GM23248 (cell line): ENCODE results near the gene LKAAEAR1. TPM values are rescaled to one million over a fixed set of nuclear protein-coding genes. Genes with fewer than 3 reads are reported as not detected.
A peak's percentile ranks its signal among the peaks of the same experiment; 100 is the strongest.

Experiments
- DNase-seq: peaks from one replicate; pipeline ENCODE4 v3.0.0-alpha.2; 2015
- H2AFZ ChIP-seq: fragments of 200-600 bp; sonication (generic); 2 replicates; pipeline ENCODE4 v1.6.1; 2016; ENCODE audit warnings: antibody characterized with exemption
- H3F3A ChIP-seq: fragments of 200-600 bp; sonication (generic); 2 replicates; pipeline ENCODE4 v1.6.1; 2016; ENCODE audit warnings: mild to moderate bottlenecking, antibody characterized with exemption, mixed run types; ENCODE audit not compliant: insufficient read depth
- H3K27ac ChIP-seq: fragments of 200-600 bp; sonication (generic); 2 replicates; pipeline ENCODE4 v1.5.1; 2016; ENCODE audit warnings: mild to moderate bottlenecking
- H3K27me3 ChIP-seq: fragments of 200-600 bp; sonication (generic); replicated peaks from 2 replicates; pipeline ENCODE4 v1.6.1; 2016; ENCODE audit warnings: mild to moderate bottlenecking; ENCODE audit not compliant: insufficient read depth
- H3K36me3 ChIP-seq: fragments of 200-600 bp; sonication (generic); 2 replicates; pipeline ENCODE4 v1.6.1; 2016; ENCODE audit warnings: low read depth, mild to moderate bottlenecking
- H3K4me1 ChIP-seq: fragments of 200-600 bp; sonication (generic); 2 replicates; pipeline ENCODE4 v1.6.1; 2016; ENCODE audit warnings: mild to moderate bottlenecking; ENCODE audit not compliant: insufficient read depth
- H3K4me2 ChIP-seq: fragments of 200-600 bp; sonication (generic); one replicate; pipeline ENCODE4 v1.6.1; 2016; ENCODE audit warnings: mild to moderate bottlenecking; ENCODE audit not compliant: unreplicated experiment
- H3K4me3 ChIP-seq: fragments of 200-600 bp; sonication (generic); 2 replicates; pipeline ENCODE4 v1.5.1; 2016; ENCODE audit warnings: mild to moderate bottlenecking
- H3K79me2 ChIP-seq: fragments of 200-600 bp; sonication (generic); 2 replicates; pipeline ENCODE4 v1.6.1; 2016; ENCODE audit warnings: mild to moderate bottlenecking; ENCODE audit not compliant: insufficient read depth
- H3K9ac ChIP-seq: fragments of 200-600 bp; sonication (generic); 2 replicates; pipeline ENCODE4 v1.6.1; 2016; ENCODE audit warnings: mild to moderate bottlenecking
- H3K9me2 ChIP-seq: fragments of 200-600 bp; sonication (generic); 2 replicates; pipeline ENCODE4 v1.6.1; 2016; ENCODE audit warnings: mixed run types, mild to moderate bottlenecking, moderate library complexity; ENCODE audit not compliant: insufficient read depth
- H3K9me3 ChIP-seq: fragments of 200-600 bp; sonication (generic); one replicate; pipeline ENCODE4 v1.6.1; 2017; ENCODE audit warnings: low read depth
- H4K20me1 ChIP-seq: fragments of 200-600 bp; sonication (generic); 2 replicates; pipeline ENCODE4 v1.6.0; 2016; ENCODE audit not compliant: insufficient read depth
- EZH2 ChIP-seq: fragments of 200-600 bp; sonication (generic); IDR thresholded peaks from 2 replicates; pipeline ENCODE4 v1.6.1; 2018; ENCODE audit warnings: antibody characterized with exemption, mild to moderate bottlenecking; ENCODE audit not compliant: insufficient read depth, poor library complexity, severe bottlenecking
- EZH2phosphoT487 ChIP-seq: fragments of 200-600 bp; sonication (generic); IDR thresholded peaks from 2 replicates; pipeline ENCODE4 v1.6.1; 2018; ENCODE audit warnings: antibody characterized with exemption, moderate library complexity, mild to moderate bottlenecking, low read depth; ENCODE audit not compliant: insufficient read depth
- WGBS, 2 experiments: methylation state at CpG; one replicate each; pipeline ENCODE4 v1.1.6; 2015 to 2017; ENCODE audit warnings: low lambda C conversion rate in 2 of 2, low coverage in 1 of 2; ENCODE audit errors: missing lambda C conversion rate in 2 of 2; 5-methylcytosine and 5-hydroxymethylcytosine counted together
- in situ Hi-C: fragments of 300-500 bp; cut with MboI; formaldehyde crosslinking; loops from 2 replicates; pipeline ENCODE4 v1.15.0; 2020
- polyA plus RNA-seq: library from polyadenylated mRNA; unstranded; fragments of >200 nt; fragmentation: Nextera tagmentation; extraction: Ambion mirVana; gene quantifications from 2 replicates; pipeline ENCODE4 v1.2.1, GENCODE V29; 2016
- total RNA-seq: library from RNA; depleted of rRNA; stranded (reverse); fragments of >200 nt; shearing (Covaris generic); gene quantifications from 2 replicates; pipeline ENCODE4 v1.2.3, GENCODE V29; 2014

The LKAAEAR1 gene
- total and polyA plus RNA-seq, 2 experiments from 2014 or later, result 0.59 to 3.7 TPM

- Histone ChIP-seq H3K27ac (no peak overlapping the region), H3K79me2 (no peaks in the 10 kb centered on the region), H3K36me3 (no peaks in the 10 kb centered on the region), H3K4me3 (peak overlapping the region; percentile 24; the same call in 1 of the 2 replicates), H3F3A (peaks cover 6% of the 10 kb centered on the region), H3K4me2 (no peak overlapping the region), H4K20me1 (no peaks in the 10 kb centered on the region), H3K4me1 (peaks cover 8% of the 10 kb centered on the region; the same call in 1 of the 2 replicates), H3K9ac (no peak overlapping the region), H3K9me2 (no peaks in the 10 kb centered on the region), H3K27me3 (peaks cover 31% of the 10 kb centered on the region), H2AFZ (peak overlapping the region; percentile 37; the same call in 1 of the 2 replicates), H3K9me3 (no peaks in the 10 kb centered on the region)
- no peak for DNase-seq
- in situ Hi-C loops, result no loop called here
- 12 to 13% methylated on average over 36 to 43 of the region's 55 CpGs for WGBS, 2 experiments
- TF ChIP-seq EZH2 (peak; percentile 91), EZH2phosphoT487 (no peak)
Measured at GRCh38 chr20:64042054-64042781, 42.0 kb downstream of the LKAAEAR1 start.

- no peak overlapping the region for H3K4me3 ChIP-seq
- peaks cover 31% of the 10 kb centered on the region for H3K27me3 ChIP-seq
- H3K79me2 ChIP-seq, result no peaks in the 10 kb centered on the region
- H2AFZ ChIP-seq, result no peak overlapping the region
- H3K27ac ChIP-seq, result no peak overlapping the region
- no peaks in the 10 kb centered on the region for H3K9me2 ChIP-seq
- H3K9ac ChIP-seq, result no peak overlapping the region
- peaks cover 6% of the 10 kb centered on the region for H3F3A ChIP-seq
- H3K9me3 ChIP-seq, result no peaks in the 10 kb centered on the region
- TF ChIP-seq EZH2phosphoT487, result no peak
- H4K20me1 ChIP-seq, result no peaks in the 10 kb centered on the region
- 14 to 20% methylated on average over 7 to 11 of the region's 11 CpGs for whole genome bisulfite sequencing, 2 experiments
- in situ Hi-C loops, result no loop called here
- no peaks in the 10 kb centered on the region for H3K36me3 ChIP-seq
- peaks cover 8% of the 10 kb centered on the region; the same call in 1 of the 2 replicates for H3K4me1 ChIP-seq
- H3K4me2 ChIP-seq, result no peak overlapping the region
- no peak for DNase-seq
Measured at GRCh38 chr20:64041781-64042053, 42.5 kb downstream of the LKAAEAR1 start.

- Histone ChIP-seq H3K36me3 (no peaks in the 10 kb centered on the region), H4K20me1 (no peaks in the 10 kb centered on the region), H3K9me2 (no peaks in the 10 kb centered on the region), H3K4me1 (peaks cover 8% of the 10 kb centered on the region; the same call in 1 of the 2 replicates), H3K9ac (no peak overlapping the region), H3K27ac (no peak overlapping the region), H3K4me2 (no peak overlapping the region), H3K27me3 (peaks cover 31% of the 10 kb centered on the region), H3K4me3 (no peak overlapping the region), H3K9me3 (no peaks in the 10 kb centered on the region), H3K79me2 (no peaks in the 10 kb centered on the region), H2AFZ (no peak overlapping the region), H3F3A (peaks cover 6% of the 10 kb centered on the region)
- WGBS, 2 experiments, result 26 to 40% methylated on average over 13 to 15 of the region's 15 CpGs
- TF ChIP-seq EZH2 (no peak), EZH2phosphoT487 (no peak)
- DNase-seq, result no peak
- in situ Hi-C loops, result no loop called here
Measured at GRCh38 chr20:64041040-64041780, 43.0 kb downstream of the LKAAEAR1 start.

GRCh38 chr20:64040231-64041039, 43.8 kb downstream of the LKAAEAR1 start:
- TF ChIP-seq EZH2phosphoT487 (no peak), EZH2 (no peak)
- in situ Hi-C loops, result no loop called here
- Histone ChIP-seq H3K27me3 (peaks cover 31% of the 10 kb centered on the region), H3K4me2 (no peak overlapping the region), H2AFZ (no peak overlapping the region), H3F3A (peaks cover 6% of the 10 kb centered on the region), H3K27ac (no peak overlapping the region), H4K20me1 (no peaks in the 10 kb centered on the region), H3K36me3 (no peaks in the 10 kb centered on the region), H3K4me1 (peaks cover 8% of the 10 kb centered on the region; the same call in 1 of the 2 replicates), H3K4me3 (no peak overlapping the region), H3K9me3 (no peaks in the 10 kb centered on the region), H3K9ac (no peak overlapping the region), H3K9me2 (no peaks in the 10 kb centered on the region), H3K79me2 (no peaks in the 10 kb centered on the region)
- no peak for DNase-seq
- 63 to 69% methylated on average over 9 to 12 of the region's 12 CpGs for WGBS, 2 experiments
